Fibroblast of upper back skin (primary cell): ENCODE measurements around the gene SHB.

ENCODE experiments used
- DNase-seq: peaks from one replicate; pipeline ENCODE4 v3.0.0-alpha.2; 2013

The SHB gene

GRCh38 chr9:37947977-37948376, 121.0 kb downstream of the SHB start:
- DNase-seq = no peak

GRCh38 chr9:37947471-37947870, 121.6 kb downstream of the SHB start:
- no peak for DNase-seq

GRCh38 chr9:37946971-37947370, 122.1 kb downstream of the SHB start:
- DNase-seq = no peak

GRCh38 chr9:37946041-37946440, 123.0 kb downstream of the SHB start:
- DNase-seq = no peak

- no peak for DNase-seq
Measured at GRCh38 chr9:37944671-37945481, 124.2 kb downstream of the SHB start.

- DNase-seq = no peak
Measured at GRCh38 chr9:37944266-37944650, 124.8 kb downstream of the SHB start.

- peak; percentile 96 for DNase-seq
Measured at GRCh38 chr9:37943345-37944265, 125.4 kb downstream of the SHB start.

GRCh38 chr9:37942621-37943344, 126.2 kb downstream of the SHB start:
- DNase-seq = no peak

- no peak for DNase-seq
Measured at GRCh38 chr9:37941253-37941652, 127.8 kb downstream of the SHB start.

GRCh38 chr9:37939575-37940095, 129.4 kb downstream of the SHB start:
- DNase-seq = no peak

GRCh38 chr9:37938121-37938891, 130.7 kb downstream of the SHB start:
- peak; percentile 84 for DNase-seq

GRCh38 chr9:37937366-37937765, 131.7 kb downstream of the SHB start:
- no peak for DNase-seq

GRCh38 chr9:37936965-37937364, 132.1 kb downstream of the SHB start:
- peak; percentile 71 for DNase-seq

GRCh38 chr9:37936376-37936775, 132.7 kb downstream of the SHB start:
- DNase-seq = no peak

GRCh38 chr9:37935096-37935495, 133.9 kb downstream of the SHB start:
- no peak for DNase-seq

GRCh38 chr9:37931592-37931991, 137.4 kb downstream of the SHB start:
- no peak for DNase-seq

- peak; percentile 78 for DNase-seq
Measured at GRCh38 chr9:37929441-37929895, 139.6 kb downstream of the SHB start.

- no peak for DNase-seq
Measured at GRCh38 chr9:37928552-37929430, 140.2 kb downstream of the SHB start.

- no peak for DNase-seq
Measured at GRCh38 chr9:37927601-37928551, 141.2 kb downstream of the SHB start.

GRCh38 chr9:37927132-37927531, 141.9 kb downstream of the SHB start:
- no peak for DNase-seq
